ENCODE results near the gene DNAH8.

Gene DNAH8

DNA sequence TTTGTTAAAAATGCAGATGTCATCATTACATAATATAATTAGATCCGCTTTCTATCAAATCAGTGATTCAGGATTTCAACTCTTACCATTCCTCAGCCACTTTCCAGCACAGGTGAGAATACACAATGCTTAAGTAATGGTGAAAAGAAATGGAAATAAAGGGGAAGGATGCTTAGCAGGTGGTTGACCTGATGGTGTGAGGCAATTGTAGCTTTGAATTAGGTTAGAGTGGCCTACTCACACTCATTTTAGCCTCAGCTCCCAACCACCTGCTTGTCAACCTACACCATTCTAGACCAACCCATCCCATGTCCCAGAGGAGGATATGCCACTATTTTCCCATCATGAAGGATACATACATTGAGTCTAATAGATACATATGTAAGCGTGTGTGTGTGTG lies 138.1 kb downstream of the DNAH8 start:
- ChIA-PET POLR2A (no interaction called here), CTCF (no interaction called here)
- no peak for DNase-seq (ENCODE audit: extremely low spot score)
- TF ChIP-seq, protein P1, sequence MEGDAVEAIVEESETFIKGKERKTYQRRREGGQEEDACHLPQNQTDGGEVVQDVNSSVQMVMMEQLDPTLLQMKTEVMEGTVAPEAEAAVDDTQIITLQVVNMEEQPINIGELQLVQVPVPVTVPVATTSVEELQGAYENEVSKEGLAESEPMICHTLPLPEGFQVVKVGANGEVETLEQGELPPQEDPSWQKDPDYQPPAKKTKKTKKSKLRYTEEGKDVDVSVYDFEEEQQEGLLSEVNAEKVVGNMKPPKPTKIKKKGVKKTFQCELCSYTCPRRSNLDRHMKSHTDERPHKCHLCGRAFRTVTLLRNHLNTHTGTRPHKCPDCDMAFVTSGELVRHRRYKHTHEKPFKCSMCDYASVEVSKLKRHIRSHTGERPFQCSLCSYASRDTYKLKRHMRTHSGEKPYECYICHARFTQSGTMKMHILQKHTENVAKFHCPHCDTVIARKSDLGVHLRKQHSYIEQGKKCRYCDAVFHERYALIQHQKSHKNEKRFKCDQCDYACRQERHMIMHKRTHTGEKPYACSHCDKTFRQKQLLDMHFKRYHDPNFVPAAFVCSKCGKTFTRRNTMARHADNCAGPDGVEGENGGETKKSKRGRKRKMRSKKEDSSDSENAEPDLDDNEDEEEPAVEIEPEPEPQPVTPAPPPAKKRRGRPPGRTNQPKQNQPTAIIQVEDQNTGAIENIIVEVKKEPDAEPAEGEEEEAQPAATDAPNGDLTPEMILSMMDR (IDR thresholded peaks at IDR 0.05; ENCODE audit: control extremely low read depth, extremely low read depth, low read depth, missing control alignments), result no peak

DNA sequence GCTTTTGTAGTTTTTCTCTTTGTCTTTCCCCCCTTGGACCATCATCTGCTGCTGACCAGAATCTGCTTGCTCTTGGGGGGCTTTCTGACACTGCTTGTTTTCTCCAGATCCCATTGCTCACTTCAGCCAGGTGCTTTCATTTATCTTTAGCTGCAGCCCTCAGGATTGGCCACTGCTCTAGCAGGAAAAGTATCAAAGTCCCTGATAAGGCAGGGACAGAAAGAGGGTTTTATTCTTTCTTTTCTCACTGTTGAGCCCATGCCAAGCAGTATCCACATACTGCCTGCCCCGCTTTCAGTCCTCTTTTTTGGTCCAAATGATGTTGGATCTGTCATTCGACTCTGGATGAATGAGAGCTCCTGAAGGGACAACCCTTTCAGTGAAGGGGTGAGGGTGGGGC lies 141.4 kb downstream of the DNAH8 start:
- CTCF ChIA-PET, result interaction anchor here (1.2 to 2.1 kb wide), 2 partner anchors 15 to 17 kb away, joined by 3 to 9 read pairs; no protein-coding TSS in a partner anchor
- no peak for DNase-seq (ENCODE audit: extremely low spot score)
- TF ChIP-seq, protein P1 (IDR thresholded peaks at IDR 0.05; ENCODE audit: control extremely low read depth, extremely low read depth, low read depth, missing control alignments), result no peak
- POLR2A ChIA-PET, result no interaction called here

DNA sequence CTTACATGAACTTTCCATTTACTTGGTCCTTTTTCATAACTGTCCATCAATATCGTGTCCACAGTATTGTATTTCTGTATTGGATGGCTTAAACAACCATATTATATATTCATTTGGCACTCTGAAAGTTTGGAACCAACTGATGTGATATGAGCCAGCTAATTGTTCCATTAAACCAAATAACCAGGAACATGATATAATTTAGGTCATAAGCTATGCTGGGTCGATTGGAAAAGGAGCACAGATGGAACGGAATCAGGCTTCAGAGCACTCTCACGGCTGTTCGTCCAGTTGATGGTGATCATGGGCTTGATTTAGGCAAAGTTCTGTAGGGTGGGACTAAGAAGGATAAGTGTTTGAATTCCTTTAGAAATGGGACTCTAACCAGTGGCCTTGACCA lies 142.7 kb downstream of the DNAH8 start:
- TF ChIP-seq, protein P1 (IDR thresholded peaks at IDR 0.05; ENCODE audit: control extremely low read depth, extremely low read depth, low read depth, missing control alignments), result no peak
- CTCF ChIA-PET, result interaction anchor here (2.1 kb wide), 1 partner anchor 15 kb away, joined by 9 read pairs; no protein-coding TSS in a partner anchor
- POLR2A ChIA-PET, result no interaction called here
- no peak for DNase-seq (ENCODE audit: extremely low spot score)

DNA sequence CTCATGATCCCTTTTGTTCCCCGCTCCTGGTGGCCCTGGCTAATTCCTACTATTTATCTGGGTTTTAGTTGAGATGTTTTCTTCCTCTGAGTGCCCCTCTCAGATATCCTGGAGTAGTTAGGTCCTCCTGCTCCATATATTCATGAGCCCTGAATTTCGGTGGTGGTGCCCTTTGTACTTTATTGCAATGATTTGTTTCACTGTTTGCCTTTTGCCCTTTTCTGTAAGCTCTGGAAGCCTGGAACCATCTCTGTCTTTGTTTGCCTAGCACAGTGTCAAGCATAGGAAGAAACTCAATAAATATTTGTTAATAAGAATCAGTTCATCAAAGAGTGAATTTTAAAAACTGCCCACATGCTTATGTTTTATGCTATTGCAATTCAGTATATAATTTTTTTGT lies 144.9 kb downstream of the DNAH8 start:
- ChIA-PET POLR2A (no interaction called here), CTCF (interaction anchor here (2.0 to 3.5 kb wide), 2 partner anchors 12 to 15 kb away, joined by 5 to 14 read pairs; no protein-coding TSS in a partner anchor)
- DNase-seq (ENCODE audit: extremely low spot score), result no peak

DNA sequence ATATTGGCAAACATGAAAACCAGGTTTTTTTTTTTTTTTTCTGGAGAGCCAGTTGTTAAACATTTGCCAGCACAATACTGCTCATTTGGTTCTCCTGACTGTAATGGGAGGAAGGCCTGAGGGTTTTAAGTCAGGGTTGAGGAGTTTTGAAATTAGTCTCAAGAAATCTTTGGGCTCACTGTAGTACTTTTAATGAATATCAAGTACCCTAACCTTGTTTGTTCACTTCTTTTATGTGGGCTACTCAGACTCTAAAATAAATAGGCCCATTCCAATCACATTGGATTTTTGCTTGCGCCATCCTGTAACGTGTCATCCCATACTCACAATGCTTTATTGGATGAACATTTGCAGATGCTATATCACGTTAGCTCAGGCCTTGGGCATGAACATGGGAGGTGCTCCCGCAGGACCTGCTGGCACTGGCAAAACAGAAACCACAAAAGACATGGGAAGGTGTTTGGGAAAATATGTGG lies 146.9 kb downstream of the DNAH8 start:
- CTCF ChIA-PET, result interaction anchor here (2.0 to 3.5 kb wide), 2 partner anchors 10 to 13 kb away, joined by 5 to 14 read pairs; no protein-coding TSS in a partner anchor
- no peak for DNase-seq (ENCODE audit: extremely low spot score)
- TF ChIP-seq, protein P1 (IDR thresholded peaks at IDR 0.05; ENCODE audit: control extremely low read depth, extremely low read depth, low read depth, missing control alignments), result no peak
- POLR2A ChIA-PET, result no interaction called here

More for the DNA sequence above, 144.9 kb downstream of the DNAH8 start:
- TF ChIP-seq, protein P1 (IDR thresholded peaks at IDR 0.05; ENCODE audit: control extremely low read depth, extremely low read depth, low read depth, missing control alignments), result no peak

DNA sequence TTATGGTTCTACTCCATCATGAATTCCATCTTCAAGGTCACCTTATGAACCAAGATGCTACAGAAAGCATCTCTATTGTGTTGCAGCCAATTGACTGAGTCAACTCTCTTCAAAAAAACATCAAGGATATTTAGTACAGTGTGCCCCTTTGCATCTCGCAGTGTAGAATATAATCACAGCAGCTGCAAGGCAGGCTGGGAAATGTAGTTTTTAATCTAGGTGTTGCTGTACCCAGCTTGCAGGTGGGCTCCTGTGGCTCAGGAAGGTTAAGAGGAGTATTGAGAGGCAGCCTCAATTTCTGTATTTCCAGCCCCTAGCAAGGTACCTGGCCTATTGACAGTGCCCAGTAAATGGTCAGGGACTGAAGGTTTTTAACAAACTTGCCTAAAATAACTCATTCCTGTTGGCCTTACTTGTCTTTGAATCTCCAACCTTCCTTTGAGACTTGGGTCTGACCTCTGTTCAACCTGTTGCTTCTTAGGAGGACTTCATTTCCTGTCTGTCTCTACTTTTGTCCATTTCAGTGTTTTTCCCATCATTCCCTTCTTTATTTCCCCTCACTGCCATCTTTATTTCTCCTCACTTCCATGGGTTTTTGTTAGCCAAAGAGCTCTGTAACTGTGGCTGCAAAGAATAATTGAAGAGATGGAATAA lies 150.5 kb downstream of the DNAH8 start:
- DNase-seq (ENCODE audit: extremely low spot score), result no peak
- TF ChIP-seq, protein P1 (IDR thresholded peaks at IDR 0.05; ENCODE audit: control extremely low read depth, extremely low read depth, low read depth, missing control alignments), result no peak
- POLR2A ChIA-PET, result no interaction called here
- CTCF ChIA-PET, result no interaction called here

Data from GM10248 (cell line).